Suprapubic skin (tissue), 4 donors: ENCODE results near the gene KPNA2.

Source experiments
- EP300 ChIP-seq: sonication (generic); formaldehyde crosslinking; IDR thresholded peaks from one replicate; pipeline ENCODE4 v1.6.1; 2017; ENCODE audit warnings: antibody characterized with exemption
- POLR2A ChIP-seq, 2 donors: fragments of 450-650 bp; IDR thresholded peaks; one replicate each; pipeline ENCODE4 v1.6.1; 2017; ENCODE audit warnings: antibody characterized with exemption in 2 of 2, mild to moderate bottlenecking in 2 of 2, moderate library complexity in 2 of 2
- POLR2AphosphoS5 ChIP-seq, 3 donors: sonication (generic); formaldehyde crosslinking; IDR thresholded peaks; one replicate each; pipeline ENCODE4 v1.6.1; 2017; ENCODE audit warnings: antibody characterized with exemption in 3 of 3
- TF ChIP-seq, protein P1 (sequence below), 2 donors: fragments of 200-600 bp in 1 of 2; fragments of 450-650 bp in 1 of 2; sonication (generic) in 1 of 2; IDR thresholded peaks; one replicate each; pipeline ENCODE4 v1.5.1; 2016 to 2019; ENCODE audit warnings: antibody characterized with exemption in 2 of 2, mild to moderate bottlenecking in 1 of 2, moderate library complexity in 1 of 2

GRCh38 chr17:68029512-68030215 lies 5.9 kb upstream of the KPNA2 start:
- TF ChIP-seq POLR2A (IDR thresholded peaks at IDR 0.05) (no peak), EP300 (no peak), POLR2AphosphoS5 (IDR thresholded peaks at IDR 0.05) (no peak)
- TF ChIP-seq, protein P1, sequence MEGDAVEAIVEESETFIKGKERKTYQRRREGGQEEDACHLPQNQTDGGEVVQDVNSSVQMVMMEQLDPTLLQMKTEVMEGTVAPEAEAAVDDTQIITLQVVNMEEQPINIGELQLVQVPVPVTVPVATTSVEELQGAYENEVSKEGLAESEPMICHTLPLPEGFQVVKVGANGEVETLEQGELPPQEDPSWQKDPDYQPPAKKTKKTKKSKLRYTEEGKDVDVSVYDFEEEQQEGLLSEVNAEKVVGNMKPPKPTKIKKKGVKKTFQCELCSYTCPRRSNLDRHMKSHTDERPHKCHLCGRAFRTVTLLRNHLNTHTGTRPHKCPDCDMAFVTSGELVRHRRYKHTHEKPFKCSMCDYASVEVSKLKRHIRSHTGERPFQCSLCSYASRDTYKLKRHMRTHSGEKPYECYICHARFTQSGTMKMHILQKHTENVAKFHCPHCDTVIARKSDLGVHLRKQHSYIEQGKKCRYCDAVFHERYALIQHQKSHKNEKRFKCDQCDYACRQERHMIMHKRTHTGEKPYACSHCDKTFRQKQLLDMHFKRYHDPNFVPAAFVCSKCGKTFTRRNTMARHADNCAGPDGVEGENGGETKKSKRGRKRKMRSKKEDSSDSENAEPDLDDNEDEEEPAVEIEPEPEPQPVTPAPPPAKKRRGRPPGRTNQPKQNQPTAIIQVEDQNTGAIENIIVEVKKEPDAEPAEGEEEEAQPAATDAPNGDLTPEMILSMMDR (IDR thresholded peaks at IDR 0.05), result no peak
